Stimulated activated CD8-positive, alpha-beta memory T cell treated with anti-CD3 and anti-CD28 coated beads, Interleukin-12 subunit alpha, Interleukin-12 subunit beta, amount 100 ng/mL, for 1 hour (primary cell): ENCODE results near the gene KCTD6.

ENCODE experiments used
- DNase-seq: peaks from one replicate; pipeline ENCODE4 v3.0.0-alpha.2; 2020; ENCODE audit warnings: low read depth

Gene KCTD6

DNA sequence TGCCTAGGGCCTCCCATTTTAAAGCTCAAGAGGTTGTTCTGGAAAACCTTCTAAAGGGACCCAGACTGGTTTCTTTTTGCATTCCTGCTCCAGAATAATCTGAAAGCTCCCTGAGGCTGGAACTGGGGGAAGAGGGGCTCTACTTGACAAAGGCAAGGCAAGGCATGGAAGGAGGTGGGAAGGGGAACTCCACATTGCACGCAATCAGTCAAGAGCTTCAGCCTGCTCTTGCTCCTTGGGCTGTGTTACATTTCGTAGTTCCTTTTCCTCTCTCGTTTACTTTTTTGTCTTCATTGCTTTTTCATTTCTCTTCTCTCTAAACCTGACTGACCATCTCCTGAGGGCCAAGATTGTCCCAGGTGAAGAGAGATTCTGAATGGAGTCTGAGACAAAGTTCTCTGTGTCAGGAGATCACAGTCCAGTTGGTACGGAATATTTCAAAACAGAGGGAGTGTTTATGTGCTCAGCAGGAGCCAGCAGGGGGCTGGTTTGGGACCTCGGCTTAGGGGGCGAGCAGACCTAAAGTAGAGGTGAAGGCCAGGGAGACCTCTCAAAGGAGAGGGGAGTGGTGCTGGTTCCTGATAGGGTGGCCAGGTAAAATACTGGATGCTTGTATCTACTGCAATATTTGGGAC lies 6.0 kb upstream of the KCTD6 start:
- no peak for DNase-seq

DNA sequence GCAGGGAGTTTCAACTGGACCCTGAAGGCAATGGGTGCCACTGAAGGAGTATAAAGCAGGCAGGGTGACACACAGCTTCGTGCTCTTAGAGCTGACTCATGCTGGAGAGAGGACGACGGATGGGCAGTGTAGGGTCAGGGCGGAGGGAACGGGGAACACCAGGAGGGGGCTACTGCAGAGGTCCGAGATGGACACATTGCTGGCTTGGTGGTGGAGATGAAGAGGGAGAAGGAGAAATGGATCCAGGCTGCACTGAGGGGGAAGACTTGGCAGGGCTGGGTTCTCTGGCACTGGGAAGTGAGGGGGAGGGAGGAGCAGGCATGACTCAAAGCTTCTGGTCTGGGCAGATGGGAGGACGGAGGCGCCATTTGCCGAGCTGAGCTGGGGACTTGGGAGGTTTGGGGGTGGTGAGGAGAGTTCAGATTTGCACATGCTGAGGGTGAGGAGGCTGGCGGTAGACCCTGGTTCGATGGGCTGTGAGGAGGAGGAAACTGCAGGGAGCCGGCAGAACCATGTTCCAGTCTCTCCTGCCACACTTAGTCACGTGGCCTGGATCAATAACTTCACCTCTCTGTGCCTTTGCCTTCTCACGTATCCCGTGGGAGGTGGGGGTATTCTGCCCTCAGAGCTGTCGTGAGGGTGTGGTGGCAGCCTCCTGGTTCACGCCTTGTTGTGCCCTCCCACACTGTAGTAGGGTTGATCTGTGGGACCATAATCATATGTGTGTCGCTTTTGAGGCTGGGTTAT lies 4.6 kb upstream of the KCTD6 start:
- DNase-seq, result no peak

DNA sequence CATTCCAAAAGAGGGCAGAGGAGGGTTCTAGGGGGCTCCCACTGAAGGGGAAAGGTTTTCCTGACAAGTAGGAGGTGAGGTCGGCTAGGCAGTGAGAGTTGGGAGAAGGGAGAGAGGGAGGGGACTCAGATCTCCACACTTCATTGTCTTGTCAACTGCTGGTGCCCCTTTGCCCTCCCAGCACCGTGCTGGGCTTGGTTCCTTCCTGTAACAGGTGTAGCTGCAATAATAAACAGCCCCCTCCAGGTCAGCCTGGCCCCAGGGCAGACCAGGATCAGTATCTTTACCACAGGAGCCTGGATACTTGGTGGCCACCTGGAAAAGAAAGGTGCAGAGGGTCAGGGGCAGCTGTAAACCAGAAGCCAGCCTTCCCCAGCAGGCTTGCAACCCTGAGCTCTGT lies 2.9 kb upstream of the KCTD6 start:
- no peak for DNase-seq

DNA sequence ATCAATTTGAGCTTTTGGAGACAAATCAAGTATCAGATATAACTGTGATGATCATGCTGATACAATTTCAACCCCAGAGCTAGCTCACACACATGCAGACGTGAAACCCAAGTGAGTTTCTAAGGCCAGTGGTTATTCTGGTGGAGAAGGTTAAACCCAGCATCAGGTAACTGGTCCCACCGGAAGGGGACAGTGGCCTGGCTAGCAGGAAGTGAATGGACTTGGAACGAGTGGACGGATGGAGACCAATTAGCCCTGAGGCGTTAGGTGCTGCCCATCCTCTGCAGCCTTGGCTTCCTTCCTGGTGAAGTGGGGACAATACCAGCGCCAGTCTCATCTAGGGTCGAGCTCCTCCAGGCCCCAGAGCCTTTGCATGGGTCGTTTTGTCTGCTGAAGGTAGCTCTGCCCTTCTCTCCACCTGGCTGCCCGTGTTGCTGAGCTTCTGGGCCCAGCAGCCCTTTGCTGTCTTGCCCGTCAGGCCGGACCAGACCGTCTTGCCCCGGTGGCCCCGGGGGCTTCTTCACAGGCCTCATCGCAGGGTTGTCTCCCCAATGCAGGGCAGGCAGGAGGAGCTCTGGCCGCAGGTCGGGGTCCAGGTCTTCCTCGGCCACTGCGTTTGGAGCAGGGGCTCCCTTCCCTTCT lies 915 bp upstream of the KCTD6 start:
- DNase-seq, result no peak

DNA sequence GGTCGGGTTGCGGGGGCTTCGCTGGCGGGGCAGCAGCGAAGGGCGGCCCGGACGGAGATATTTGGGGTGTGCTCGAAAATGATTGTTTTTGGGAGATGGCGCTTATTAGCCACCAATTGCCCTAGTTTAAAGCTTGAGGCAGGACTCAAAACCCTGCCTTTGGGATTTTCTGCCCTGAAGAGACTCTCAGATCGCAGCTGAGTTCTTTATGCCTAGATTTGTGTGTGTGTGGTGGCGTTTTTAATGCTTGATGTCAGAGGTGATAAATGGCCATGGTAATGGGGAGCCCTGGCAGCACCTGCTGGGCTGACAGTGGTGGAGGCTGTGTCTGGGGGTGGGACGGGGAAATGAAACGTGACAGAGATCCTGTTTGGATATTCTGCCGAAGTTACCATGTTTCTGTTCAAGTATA lies 604 bp downstream of the KCTD6 start:
- no peak for DNase-seq

DNA sequence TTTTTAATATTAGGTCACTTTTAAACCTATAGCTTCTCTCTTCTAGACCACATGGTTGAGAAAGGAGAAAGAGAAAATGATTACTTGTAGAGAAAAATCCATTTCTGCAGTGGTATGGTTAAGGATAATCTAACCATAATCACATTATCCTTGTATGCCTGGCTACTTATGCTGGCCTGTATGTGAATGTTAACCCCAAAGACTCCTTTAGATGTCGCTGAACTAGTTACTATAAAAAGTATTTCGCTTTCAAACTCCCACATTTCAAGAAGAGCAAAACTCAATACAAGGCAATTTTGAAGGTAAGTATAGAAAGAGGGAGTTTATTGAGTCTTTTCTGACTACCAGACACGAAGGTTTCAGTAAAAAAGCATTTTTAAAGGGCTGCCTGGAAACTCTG lies 2.2 kb downstream of the KCTD6 start:
- no peak for DNase-seq

DNA sequence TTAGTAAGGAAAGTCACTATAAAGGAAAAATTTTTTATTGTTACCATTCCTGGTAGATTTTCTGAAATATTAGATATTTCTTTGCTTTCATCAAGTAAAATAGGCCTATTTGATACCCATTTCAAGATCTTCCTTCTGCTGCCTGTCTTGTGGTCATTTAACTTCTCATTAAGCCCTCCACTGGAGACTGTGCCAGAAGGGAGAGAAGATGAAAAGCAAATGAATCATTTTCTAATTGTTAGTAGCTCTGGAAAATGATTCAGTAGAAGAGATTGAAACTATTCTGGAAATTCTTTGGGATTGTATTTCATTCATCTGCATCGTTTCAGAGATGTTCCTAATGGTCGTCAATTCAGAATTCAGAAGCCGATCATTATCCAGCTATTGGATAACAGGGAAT lies 3.2 kb downstream of the KCTD6 start:
- DNase-seq, result no peak

DNA sequence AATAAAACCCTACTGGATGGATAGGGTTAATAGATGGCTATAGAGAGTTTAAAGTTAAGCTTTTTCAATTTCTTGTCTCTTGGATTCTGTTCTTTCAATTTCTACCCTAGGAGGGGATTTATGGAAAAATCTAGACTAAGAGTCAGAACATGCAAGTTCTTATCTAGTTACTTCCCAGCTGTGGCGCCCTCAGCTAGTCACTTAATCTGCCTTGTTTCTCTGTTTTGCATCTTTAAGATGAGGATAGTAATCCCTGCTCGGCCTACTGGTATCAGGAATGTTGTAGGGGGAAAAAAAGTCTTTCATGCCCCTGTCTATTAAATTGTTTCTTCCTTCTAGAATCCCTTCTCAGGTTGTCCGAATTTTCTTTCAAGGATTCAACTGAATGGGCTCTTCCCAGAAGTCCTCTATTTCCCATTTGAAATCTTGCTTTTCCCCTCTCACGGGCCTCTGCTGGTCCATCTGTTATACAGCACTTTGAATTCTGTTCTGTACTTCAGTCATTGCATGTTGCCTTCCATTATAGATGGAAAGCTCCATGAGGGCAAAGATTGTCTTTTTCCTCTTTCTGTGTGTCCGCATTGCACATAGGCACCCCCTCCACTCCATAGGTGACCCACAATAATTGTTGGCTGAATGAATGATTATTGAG lies 4.4 kb downstream of the KCTD6 start:
- DNase-seq, result no peak

DNA sequence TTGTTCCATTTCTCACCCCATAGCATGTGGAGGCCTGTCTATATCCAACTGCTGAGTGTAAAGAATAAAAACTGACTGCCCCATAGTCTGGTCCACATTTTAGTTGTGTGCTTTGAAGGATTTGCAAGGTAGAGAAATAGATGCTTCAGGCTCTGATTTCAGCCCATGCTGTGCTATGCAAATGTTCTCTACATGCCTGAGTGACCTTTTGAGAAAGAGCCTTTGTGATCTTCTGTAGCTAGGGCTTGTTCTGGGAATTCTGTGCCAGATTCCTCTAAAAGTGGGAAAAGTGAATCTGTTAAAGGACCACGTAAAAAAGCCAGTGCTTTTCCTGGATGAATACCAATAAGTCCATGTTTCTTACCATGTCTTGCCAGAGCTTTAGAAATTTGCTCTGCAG lies 5.2 kb downstream of the KCTD6 start:
- DNase-seq, result no peak

DNA sequence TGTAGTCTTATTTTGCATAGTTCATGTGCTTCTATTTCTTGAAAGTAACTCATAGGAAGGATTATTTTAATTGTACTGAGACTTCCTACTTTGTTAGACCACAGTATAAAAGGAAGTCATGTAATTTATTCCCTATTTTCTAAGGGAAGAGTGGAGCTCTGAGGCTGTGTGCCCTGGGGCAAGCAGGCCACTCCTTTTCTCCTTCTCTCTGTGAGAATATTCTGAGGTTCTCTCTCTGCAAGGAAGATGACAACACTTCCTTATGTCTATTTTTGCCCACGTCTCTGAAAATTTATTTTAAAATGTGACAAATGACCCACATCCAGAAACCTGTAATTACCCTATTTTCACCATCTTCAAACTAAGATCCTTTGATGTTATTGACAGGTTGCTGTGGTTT lies 11.0 kb downstream of the KCTD6 start:
- DNase-seq, result no peak

DNA sequence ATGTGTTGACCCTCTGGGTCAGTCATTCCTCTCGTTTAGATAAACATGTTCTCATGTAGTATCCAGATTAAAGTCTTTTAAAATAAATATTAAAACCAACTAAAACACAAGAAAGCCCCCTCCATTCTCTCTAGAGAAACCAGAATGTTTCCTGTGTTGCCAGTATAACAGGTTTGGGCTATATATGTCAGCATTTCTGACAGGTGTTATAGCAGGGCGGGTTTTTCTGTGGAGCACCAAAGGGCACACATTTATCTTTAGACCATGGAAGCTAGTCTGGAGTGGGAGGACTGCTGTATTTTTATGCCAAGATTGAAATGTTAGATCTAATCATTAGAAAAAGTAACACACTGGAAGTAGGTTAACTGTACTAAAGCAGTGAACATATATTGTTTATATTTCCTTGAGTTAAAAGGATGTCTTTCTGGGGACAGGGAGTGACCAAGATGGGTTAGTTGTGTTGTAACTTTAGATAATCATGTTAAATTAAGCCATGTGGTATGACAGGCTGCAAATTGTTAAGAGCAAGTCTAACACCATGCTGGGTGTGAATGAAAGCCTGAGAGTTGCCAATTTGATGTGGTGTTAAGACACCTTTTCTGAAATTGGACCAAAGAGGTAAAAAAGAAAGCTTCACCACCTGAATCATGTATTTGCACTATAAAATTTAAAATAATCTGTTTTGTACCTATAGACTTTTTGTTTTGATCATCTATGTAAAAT lies 15.6 kb downstream of the KCTD6 start:
- no peak for DNase-seq

DNA sequence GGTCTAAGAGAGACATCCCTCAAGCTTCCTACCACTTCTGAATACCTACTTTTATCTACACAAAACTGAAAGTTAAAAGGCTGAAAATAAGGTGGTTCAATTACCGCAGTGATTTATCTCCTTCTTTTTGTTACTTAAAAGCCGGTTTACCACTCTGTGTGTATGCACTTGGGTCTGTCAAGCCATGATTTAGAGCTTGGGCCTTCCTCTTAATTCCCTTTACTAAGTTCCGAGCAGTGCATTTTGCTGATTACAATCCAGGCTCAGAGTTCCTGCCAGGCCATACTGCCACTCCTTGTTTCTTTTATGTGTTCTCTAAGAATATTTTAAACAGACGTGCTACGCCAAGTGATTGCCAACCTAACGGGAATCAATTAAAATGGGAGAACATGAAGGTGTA lies 16.5 kb downstream of the KCTD6 start:
- DNase-seq, result no peak

DNA sequence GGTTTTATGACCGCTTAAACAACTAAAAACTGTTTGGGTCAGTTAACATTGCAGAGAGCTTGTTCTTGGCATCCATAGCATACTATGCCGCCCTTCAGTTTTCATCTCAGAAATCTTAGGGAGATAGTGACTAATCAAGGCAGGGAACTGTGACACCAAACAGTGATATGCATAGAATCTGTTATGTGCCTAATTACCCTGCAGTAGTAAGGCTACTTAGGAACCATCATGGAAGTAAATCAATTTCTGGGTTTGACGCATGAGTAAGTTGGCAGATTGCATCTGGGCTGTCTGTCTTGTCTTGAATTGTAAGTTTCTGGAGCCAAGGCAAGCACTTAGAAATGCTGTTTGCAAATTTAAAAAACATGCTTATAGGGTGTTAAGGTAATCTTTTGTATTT lies 22.5 kb downstream of the KCTD6 start:
- no peak for DNase-seq

DNA sequence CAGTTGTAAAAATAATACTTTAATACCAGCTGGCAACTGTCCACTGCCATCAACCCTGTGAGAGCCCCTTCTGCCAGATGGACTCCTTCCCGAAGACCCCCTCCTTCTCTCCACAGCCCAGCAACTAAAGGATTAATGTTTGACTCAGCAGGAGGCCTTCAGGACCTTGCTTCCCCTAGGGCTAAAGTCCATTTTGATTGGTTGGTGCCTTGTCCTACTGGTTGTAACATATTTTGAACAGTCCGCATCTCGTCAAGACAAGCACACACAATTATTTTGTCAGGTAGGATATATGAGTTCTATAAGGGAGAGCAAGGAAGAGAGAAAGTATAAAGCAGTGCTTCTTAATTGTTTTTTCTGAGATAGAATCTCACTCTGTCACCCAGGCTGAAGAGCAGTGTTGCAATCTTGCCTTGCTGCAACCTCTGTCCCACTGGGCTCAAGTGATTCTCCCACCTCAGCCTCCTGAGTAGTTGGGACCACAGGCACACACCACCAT lies 26.4 kb downstream of the KCTD6 start:
- no peak for DNase-seq

DNA sequence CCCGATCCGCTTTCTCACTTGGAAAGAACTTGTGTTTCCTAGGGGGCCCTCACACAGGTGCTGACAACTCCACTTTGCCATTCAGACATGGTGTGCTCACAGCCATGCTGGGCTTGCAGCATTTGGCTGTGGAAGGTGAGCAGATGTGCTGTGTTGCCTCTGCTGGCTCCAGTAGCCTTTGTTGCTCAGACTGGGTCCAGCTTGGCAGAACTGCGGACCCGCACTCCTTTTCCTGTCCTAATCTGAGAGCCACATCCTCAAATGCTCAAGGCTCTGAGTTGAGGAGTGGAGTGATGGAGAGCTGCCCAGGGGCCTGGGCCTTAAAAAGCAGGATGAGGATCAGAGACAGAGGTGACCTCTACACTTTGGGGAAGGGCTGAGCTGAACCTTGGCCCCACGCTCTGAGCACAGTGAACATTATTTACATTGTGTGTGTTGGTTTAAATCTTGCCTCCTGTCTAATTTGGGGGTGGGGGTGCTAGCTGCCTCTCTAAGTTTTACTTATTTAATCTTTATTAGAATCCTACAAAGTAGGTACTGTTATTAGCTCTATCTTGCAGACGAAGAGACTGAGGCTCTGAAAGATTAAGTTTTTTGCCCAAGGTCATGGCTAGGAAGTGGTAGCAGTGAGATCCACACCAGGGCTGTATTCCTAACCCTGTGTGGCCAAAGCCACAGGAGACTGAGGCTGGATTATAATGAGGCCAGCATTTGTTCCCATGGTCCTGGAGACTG lies 27.9 kb downstream of the KCTD6 start:
- DNase-seq, result no peak

DNA sequence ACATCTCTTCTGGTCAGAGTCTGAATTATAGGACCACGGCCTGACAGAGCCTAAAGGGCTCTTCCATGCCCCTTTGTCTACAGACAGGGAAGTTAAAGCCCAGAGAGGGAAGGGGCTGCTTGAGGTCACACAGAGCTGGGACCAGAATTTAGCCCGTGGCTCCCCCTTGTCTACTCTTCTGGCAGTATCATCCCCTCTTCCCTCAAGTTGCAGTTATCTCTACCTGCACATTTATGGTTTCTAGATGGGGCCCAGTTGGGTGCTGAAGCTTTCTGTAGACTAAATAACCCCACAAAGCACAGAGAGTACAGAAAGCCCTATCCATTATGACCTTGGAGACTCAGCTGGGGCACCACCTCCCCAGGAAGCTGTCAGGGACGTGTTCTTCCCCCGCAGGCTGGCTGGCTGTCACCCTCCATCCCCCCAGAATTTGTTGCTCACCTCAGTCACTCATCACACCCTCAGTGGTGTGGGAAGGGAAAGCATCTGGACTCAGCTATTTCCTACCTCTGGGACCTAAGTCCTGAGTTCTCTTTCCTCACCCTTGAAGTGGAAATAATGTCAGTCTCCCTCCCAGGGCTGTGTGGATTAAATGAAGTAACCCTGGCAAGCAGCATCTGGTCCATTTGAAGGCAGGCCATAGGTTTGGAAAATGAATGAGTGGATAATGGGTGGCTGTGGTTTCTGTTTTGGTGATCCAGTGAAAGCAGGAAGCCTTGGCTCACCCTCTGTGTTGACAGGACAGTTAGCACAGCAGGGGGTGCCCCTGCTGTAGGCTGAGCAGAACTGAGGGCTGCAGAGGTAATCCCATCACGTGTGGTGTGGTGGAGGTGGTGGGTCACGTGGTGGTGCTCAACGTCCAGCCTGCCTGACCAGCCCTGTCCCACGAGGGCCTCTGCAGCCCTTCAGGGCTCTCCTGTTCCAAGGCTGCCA lies 28.8 kb downstream of the KCTD6 start:
- DNase-seq, result no peak

DNA sequence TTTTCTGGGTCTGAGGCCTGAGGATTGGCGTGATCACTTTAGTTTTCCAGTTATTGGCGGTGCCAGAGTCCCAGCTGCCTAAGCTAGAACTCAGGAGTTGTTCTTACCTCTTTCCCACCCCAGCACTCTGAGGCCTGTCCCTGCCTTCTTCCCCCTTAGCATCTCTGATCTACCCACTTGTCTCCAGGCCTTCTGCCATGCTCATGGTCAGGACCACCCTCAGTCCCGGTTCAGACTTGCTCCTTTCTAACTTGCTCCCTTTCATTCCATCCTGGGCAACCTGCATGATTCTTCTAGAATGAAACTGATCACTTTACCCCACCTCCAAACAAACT lies 29.4 kb downstream of the KCTD6 start:
- DNase-seq, result no peak

DNA sequence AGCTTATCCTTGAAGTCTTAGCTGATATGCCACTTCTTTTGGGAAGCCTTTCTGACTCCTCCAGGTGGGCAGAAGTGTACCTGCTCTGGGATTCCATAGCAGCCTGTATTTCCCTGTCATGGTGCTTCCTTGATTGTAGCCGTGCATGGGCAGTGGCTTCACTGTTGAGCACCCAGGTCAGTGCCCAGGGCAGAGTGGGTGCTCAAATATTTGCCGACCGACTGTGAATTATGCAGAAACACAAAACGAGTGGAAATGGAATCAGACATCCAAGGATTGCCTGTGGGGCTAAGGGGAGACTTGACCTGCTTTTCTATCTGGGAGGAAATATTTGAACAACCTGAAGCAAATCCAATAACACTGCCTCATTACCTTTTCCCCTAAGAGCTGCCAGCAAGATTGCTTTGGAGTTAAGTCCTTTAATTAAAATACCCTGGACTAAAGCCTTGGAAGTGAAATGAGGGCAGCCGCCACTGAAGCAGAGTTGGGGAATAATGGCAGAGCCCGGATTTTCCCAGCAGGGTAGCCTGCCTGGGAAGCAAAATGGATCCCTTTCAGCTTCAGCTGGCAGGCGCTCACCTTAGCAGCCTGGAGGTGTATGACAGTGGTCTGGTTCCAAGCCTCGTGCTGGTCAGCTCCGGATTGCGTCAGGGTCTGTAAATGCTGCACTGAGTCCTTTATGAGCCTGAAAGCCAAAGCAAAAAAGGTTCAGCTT lies 30.2 kb downstream of the KCTD6 start:
- DNase-seq, result no peak

DNA sequence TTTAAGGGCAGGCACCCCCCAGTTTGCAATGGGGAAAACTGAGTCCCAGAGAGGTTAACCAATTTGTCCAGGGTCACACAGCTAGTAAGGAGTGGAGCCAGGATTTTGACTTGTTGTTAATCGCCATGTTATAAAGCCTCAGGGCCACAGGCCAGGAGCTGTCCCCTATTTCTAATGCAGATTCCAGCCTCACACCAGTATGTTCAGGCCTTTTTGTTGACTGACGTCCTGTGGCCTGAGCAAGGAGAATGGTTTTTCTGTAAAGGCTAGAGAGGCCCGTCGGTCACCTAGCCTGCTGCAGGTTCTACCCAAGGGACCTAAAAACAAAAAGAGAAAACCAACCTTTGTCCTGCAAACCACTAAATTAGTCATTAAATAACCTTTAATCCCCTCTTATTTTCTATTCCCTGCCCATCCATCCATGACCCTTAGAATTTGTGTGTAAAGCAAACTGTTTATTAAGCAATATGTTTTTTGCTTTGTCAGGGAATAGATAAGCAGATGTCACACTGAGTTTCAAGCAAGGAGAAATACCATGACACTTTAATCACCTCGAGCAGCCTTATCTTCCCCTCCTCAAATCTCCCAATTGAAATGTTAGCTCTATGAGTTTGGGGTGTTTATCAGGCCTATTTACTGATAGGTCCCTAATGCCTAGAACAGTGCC lies 31.0 kb downstream of the KCTD6 start:
- DNase-seq, result no peak
